Measurements from ENCODE around the gene PADI4. TPM values are rescaled to one million over a fixed set of nuclear protein-coding genes. Genes with fewer than 3 reads are reported as not detected.

PADI4 gene
- total RNA-seq, 3 donors from 2014 or later (not counting 1 experiment from before 2014, with no cell fraction given), result 1.4 to 11.6 (median 1.7) TPM

GRCh38 chr1:17403081-17403480 is 95.1 kb downstream of the PADI4 start:
- Histone ChIP-seq H3K27ac (ENCODE audit: low read length) (no peak overlapping the region), H3K4me3 (ENCODE audit: low read length) (no peak overlapping the region), H3K27me3 (ENCODE audit: control insufficient read depth, insufficient read depth, low read length) (no peaks in the 10 kb centered on the region), H3K4me1 (ENCODE audit: control insufficient read depth, insufficient read depth, low read length) (no peaks in the 10 kb centered on the region), H3K9me3 (ENCODE audit: control insufficient read depth, insufficient read depth, low read length) (no peaks in the 10 kb centered on the region), H3K36me3 (ENCODE audit: control insufficient read depth, insufficient read depth, low read length) (peaks cover 5% of the 10 kb centered on the region)
- Mint-ChIP-seq H3K4me3 (no peak overlapping the region), H3K9me3 (no peaks in the 10 kb centered on the region), H3K27ac (no peak overlapping the region), H3K36me3 (peaks cover under 1% of the 10 kb centered on the region), H3K4me1 (peaks cover 5 to 6% of the 10 kb centered on the region in 2 donors), H3K27me3 (ENCODE audit: low read depth in 2 of 2) (no peaks in the 10 kb centered on the region)
- DNase-seq (no peak), ATAC-seq (no peak)
- no peak for TF ChIP-seq CTCF (IDR thresholded peaks at IDR 0.05)
- 78% methylated on average over 3 of the region's 3 CpGs for whole genome bisulfite sequencing (ENCODE audit: insufficient coverage)
- intact Hi-C loops (cut with micrococcal nuclease), result no loop called here

GRCh38 chr1:17404034-17404684 is 96.2 kb downstream of the PADI4 start:
- ATAC-seq (no peak), DNase-seq (no peak)
- H3K36me3 ChIP-seq (ENCODE audit: control insufficient read depth, insufficient read depth, low read length), result peaks cover 16% of the 10 kb centered on the region
- no peaks in the 10 kb centered on the region for H3K9me3 ChIP-seq (ENCODE audit: control insufficient read depth, insufficient read depth, low read length)
- no peaks in the 10 kb centered on the region for H3K27me3 Mint-ChIP-seq (ENCODE audit: low read depth in 2 of 2)
- H3K36me3 Mint-ChIP-seq, result peaks cover 11% of the 10 kb centered on the region
- H3K27me3 ChIP-seq (ENCODE audit: control insufficient read depth, insufficient read depth, low read length), result no peaks in the 10 kb centered on the region
- H3K9me3 Mint-ChIP-seq, result no peaks in the 10 kb centered on the region
- H3K4me1 ChIP-seq (ENCODE audit: control insufficient read depth, insufficient read depth, low read length), result no peaks in the 10 kb centered on the region
- TF ChIP-seq CTCF (IDR thresholded peaks at IDR 0.05), result no peak
- peaks cover 5 to 6% of the 10 kb centered on the region in 2 donors for H3K4me1 Mint-ChIP-seq
- no peak overlapping the region for H3K4me3 Mint-ChIP-seq
- H3K27ac Mint-ChIP-seq, result no peak overlapping the region
- 77% methylated on average over 14 of the region's 15 CpGs for WGBS (ENCODE audit: insufficient coverage)
- no peak overlapping the region for H3K27ac ChIP-seq (ENCODE audit: low read length)
- intact Hi-C loops (cut with micrococcal nuclease), result no loop called here
- no peak overlapping the region for H3K4me3 ChIP-seq (ENCODE audit: low read length)

GRCh38 chr1:17404820-17405219 is 96.8 kb downstream of the PADI4 start:
- Histone ChIP-seq H3K9me3 (ENCODE audit: control insufficient read depth, insufficient read depth, low read length) (no peaks in the 10 kb centered on the region), H3K4me3 (ENCODE audit: low read length) (no peak overlapping the region), H3K36me3 (ENCODE audit: control insufficient read depth, insufficient read depth, low read length) (peaks cover 18% of the 10 kb centered on the region), H3K27ac (ENCODE audit: low read length) (no peak overlapping the region), H3K27me3 (ENCODE audit: control insufficient read depth, insufficient read depth, low read length) (no peaks in the 10 kb centered on the region), H3K4me1 (ENCODE audit: control insufficient read depth, insufficient read depth, low read length) (no peaks in the 10 kb centered on the region)
- TF ChIP-seq CTCF (IDR thresholded peaks at IDR 0.05), result no peak
- no peak overlapping the region for H3K27ac Mint-ChIP-seq
- peaks cover 5 to 6% of the 10 kb centered on the region in 2 donors for H3K4me1 Mint-ChIP-seq
- intact Hi-C loops (cut with micrococcal nuclease), result no loop called here
- H3K9me3 Mint-ChIP-seq, result no peaks in the 10 kb centered on the region
- DNase-seq (no peak), ATAC-seq (no peak)
- no peaks in the 10 kb centered on the region for H3K27me3 Mint-ChIP-seq (ENCODE audit: low read depth in 2 of 2)
- no peak overlapping the region for H3K4me3 Mint-ChIP-seq
- 65% methylated on average over 6 of the region's 6 CpGs for WGBS (ENCODE audit: insufficient coverage)
- peaks cover 11% of the 10 kb centered on the region for H3K36me3 Mint-ChIP-seq
